Gastrocnemius medialis (tissue), 4 donors: Measurements from ENCODE around the gene RABEP2. TPM values are rescaled to one million over a fixed set of nuclear protein-coding genes. Genes with fewer than 3 reads are reported as not detected.
"Not testable (repeated sequence)": the region's sequence is repeated elsewhere in the genome, so short reads cannot be mapped to it uniquely, and the experiment has no call there.

ENCODE experiments used
- ATAC-seq, 2 donors: fragments of 150-250 bp; one replicate each; pipeline ENCODE4 v1.9.1; 2016
- DNase-seq, 2 donors: peaks; one replicate each; pipeline ENCODE4 v3.0.0-alpha.2; 2019
- H3K27ac ChIP-seq, 4 donors: fragments of 200-600 bp; sonication (generic); 1 replicate in 1 of 4; 2 replicates in 3 of 4; pipeline ENCODE4 v1.5.1; 2016 to 2018; ENCODE audit warnings: mild to moderate bottlenecking in 2 of 4, moderate library complexity in 1 of 4
- H3K27me3 ChIP-seq, 3 donors: fragments of 200-600 bp; sonication (generic) in 2 of 3; 1 replicate in 1 of 3; 2 replicates in 2 of 3; pipeline versions ENCODE4 v1.5.1 to v1.6.0; 2016 to 2019; ENCODE audit warnings: mild to moderate bottlenecking in 1 of 3, moderate library complexity in 1 of 3
- H3K36me3 ChIP-seq, 2 donors: fragments of 200-600 bp; sonication (generic) in 1 of 2; one replicate each; pipeline ENCODE4 v1.5.1; 2017 to 2018
- H3K4me1 ChIP-seq, 2 donors: fragments of 200-600 bp; sonication (generic) in 1 of 2; one replicate each; pipeline ENCODE4 v1.5.1; 2016 to 2017; ENCODE audit warnings: mild to moderate bottlenecking in 2 of 2
- H3K4me3 ChIP-seq, 4 donors: fragments of 200-600 bp; sonication (generic) in 3 of 4; 1 replicate in 1 of 4; 2 replicates in 3 of 4; pipeline ENCODE4 v1.5.1; 2016 to 2019; ENCODE audit warnings: mild to moderate bottlenecking in 2 of 4
- H3K9me3 ChIP-seq, 3 donors: fragments of 200-600 bp; sonication (generic) in 2 of 3; 1 replicate in 1 of 3; 2 replicates in 2 of 3; pipeline ENCODE4 v1.5.1; 2016 to 2019
- POLR2A ChIP-seq, 2 donors: fragments of 450-650 bp; IDR thresholded peaks; one replicate each; pipeline ENCODE4 v1.6.1; 2017; ENCODE audit warnings: antibody characterized with exemption in 2 of 2, mild to moderate bottlenecking in 2 of 2, moderate library complexity in 2 of 2
- in situ Hi-C, 4 donors: fragments of 200-750 bp; cut with MboI; loops; one replicate each; pipeline versions ENCODE4 v1.15.0 to v1.8.0; 2017; ENCODE audit warnings: low sequenced_read_pairs in 4 of 4
- intact Hi-C: fragments of 100-400 bp; cut with DNase I; formaldehyde crosslinking; loops from one replicate; pipeline ENCODE4 v1.15.1; 2023; ENCODE audit warnings: low total_unique reads
- total RNA-seq, 4 donors: library from RNA; depleted of rRNA; stranded (reverse); fragments of >200 nt; gene quantifications; one replicate each; pipeline versions ENCODE4 v1.1.0 to v1.2.3, GENCODE V29; 2016
- TF ChIP-seq, protein P1 (sequence below), 5 experiments: fragments of 450-650 bp in 3 of 5; fragments of 200-600 bp in 2 of 5; sonication (generic) in 2 of 5; IDR thresholded peaks in 4 of 5; conservative IDR thresholded peaks in 1 of 5; 1 replicate in 4 of 5; 2 replicates in 1 of 5; pipeline ENCODE4 v1.5.1; 2016 to 2019; ENCODE audit warnings: antibody characterized with exemption in 5 of 5, mild to moderate bottlenecking in 3 of 5, moderate library complexity in 3 of 5

The RABEP2 gene
- total RNA-seq, 4 donors from 2014 or later, result 2.9 to 13.9 (median 6.4) TPM

GRCh38 chr16:28874406-28874805, 50.6 kb downstream of the RABEP2 start:
- H3K27me3 ChIP-seq, result no peaks in the 10 kb centered on the region
- H3K36me3 ChIP-seq, result peaks cover 0 to 37% of the 10 kb centered on the region in 2 donors
- H3K27ac ChIP-seq, result peak overlapping the region; percentile 83 to 92 (median 90)
- H3K4me3 ChIP-seq, result no peak overlapping the region
- DNase-seq, result no peak
- in situ Hi-C loops (loop anchor here in 1 of 4 donors (10.0 kb wide), 1 partner anchor 70 kb away; no protein-coding TSS in a partner anchor), intact Hi-C loops (loop anchor here (10.0 kb wide), 1 partner anchor 340 kb away; the partner anchor contains the start of gene NUPR1)
- no peak for TF ChIP-seq POLR2A (IDR thresholded peaks at IDR 0.05)
- TF ChIP-seq, protein P1, sequence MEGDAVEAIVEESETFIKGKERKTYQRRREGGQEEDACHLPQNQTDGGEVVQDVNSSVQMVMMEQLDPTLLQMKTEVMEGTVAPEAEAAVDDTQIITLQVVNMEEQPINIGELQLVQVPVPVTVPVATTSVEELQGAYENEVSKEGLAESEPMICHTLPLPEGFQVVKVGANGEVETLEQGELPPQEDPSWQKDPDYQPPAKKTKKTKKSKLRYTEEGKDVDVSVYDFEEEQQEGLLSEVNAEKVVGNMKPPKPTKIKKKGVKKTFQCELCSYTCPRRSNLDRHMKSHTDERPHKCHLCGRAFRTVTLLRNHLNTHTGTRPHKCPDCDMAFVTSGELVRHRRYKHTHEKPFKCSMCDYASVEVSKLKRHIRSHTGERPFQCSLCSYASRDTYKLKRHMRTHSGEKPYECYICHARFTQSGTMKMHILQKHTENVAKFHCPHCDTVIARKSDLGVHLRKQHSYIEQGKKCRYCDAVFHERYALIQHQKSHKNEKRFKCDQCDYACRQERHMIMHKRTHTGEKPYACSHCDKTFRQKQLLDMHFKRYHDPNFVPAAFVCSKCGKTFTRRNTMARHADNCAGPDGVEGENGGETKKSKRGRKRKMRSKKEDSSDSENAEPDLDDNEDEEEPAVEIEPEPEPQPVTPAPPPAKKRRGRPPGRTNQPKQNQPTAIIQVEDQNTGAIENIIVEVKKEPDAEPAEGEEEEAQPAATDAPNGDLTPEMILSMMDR (IDR thresholded peaks at IDR 0.05 in 4 of 5, conservative IDR thresholded peaks at IDR 0.05 in 1 of 5), result no peak
- ATAC-seq, result no peak
- H3K9me3 ChIP-seq, result no peaks in the 10 kb centered on the region
- H3K4me1 ChIP-seq, result peaks cover 28 to 45% of the 10 kb centered on the region in 2 donors

- H3K9me3 ChIP-seq, result no peaks in the 10 kb centered on the region
- H3K4me1 ChIP-seq, result peaks cover 22 to 38% of the 10 kb centered on the region in 2 donors
- no peaks in the 10 kb centered on the region for H3K27me3 ChIP-seq
- H3K4me3 ChIP-seq, result no peak overlapping the region
- in situ Hi-C loops, result loop anchor here in 1 of 4 donors (10.0 kb wide), 1 partner anchor 71 kb away; no protein-coding TSS in a partner anchor
- intact Hi-C loops, result loop anchor here (10.0 kb wide), 1 partner anchor 339 kb away; the partner anchor contains the start of gene NUPR1
- TF ChIP-seq, protein P1 (IDR thresholded peaks at IDR 0.05 in 4 of 5, conservative IDR thresholded peaks at IDR 0.05 in 1 of 5), result peak; percentile 57 to 79 (median 73)
- no peak for TF ChIP-seq POLR2A (IDR thresholded peaks at IDR 0.05)
- DNase-seq, result no peak
- no peak for ATAC-seq
- H3K36me3 ChIP-seq, result peaks cover 0 to 44% of the 10 kb centered on the region in 2 donors
- H3K27ac ChIP-seq, result peak overlapping the region in 3 of 4 donors; percentile 61 to 90 (median 90)
Observed at GRCh38 chr16:28873543-28874201, 51.4 kb downstream of the RABEP2 start.

DNA sequence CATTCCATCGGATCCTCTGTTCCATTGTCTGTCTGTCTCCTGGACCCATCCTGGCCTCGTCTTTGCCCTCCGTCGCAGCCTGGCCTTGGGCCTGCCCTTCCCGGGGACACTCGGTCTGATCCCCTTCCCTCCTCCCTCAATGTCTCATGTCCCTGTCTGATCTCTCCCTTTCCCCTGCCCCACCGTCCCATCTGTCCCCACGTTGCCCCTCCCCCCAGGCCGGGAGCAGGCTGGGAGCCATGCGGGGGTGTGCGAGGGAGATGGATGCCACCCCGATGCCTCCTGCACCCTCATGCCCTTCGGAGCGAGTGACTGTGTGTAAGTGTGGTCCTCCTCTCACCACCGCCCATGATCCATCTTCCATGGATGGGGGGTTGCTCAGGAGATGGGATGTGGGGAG, 52.1 kb downstream of the RABEP2 start:
- no peak for TF ChIP-seq POLR2A (IDR thresholded peaks at IDR 0.05)
- TF ChIP-seq, protein P1 (IDR thresholded peaks at IDR 0.05 in 4 of 5, conservative IDR thresholded peaks at IDR 0.05 in 1 of 5), result no peak

DNA sequence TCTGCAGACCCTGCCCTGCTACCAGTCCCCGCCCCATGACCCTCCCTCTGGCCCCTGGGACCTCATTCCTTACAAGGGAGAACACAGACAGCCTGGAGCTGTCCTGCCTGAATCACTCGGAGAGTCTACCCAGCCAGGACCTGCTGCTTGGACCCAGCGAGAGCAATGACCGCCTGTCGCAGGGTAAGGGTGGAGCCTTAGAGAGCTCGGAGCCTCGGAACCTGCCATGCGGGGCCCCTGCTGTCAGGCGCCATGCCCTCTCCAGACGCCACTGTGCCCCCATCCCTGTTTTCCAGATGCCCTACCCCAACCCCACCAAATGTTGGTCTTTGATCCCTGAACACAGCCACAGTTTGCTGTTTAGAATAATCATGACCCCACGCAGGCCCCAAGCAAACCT, 55.8 kb downstream of the RABEP2 start:
- H3K9me3 ChIP-seq, result no peaks in the 10 kb centered on the region
- intact Hi-C loops, result no loop called here
- TF ChIP-seq, protein P1 (IDR thresholded peaks at IDR 0.05 in 4 of 5, conservative IDR thresholded peaks at IDR 0.05 in 1 of 5), result no peak
- TF ChIP-seq POLR2A (IDR thresholded peaks at IDR 0.05), result no peak
- peaks cover 0 to 66% of the 10 kb centered on the region in 2 donors for H3K36me3 ChIP-seq
- in situ Hi-C loops, result loop anchor here in 2 of 4 donors (10.0 kb wide), 1 partner anchor 76 kb away; no protein-coding TSS in a partner anchor
- H3K4me3 ChIP-seq, result no peak overlapping the region
- H3K4me1 ChIP-seq, result peaks cover 12 to 13% of the 10 kb centered on the region in 2 donors
- no peak overlapping the region for H3K27ac ChIP-seq
- no peaks in the 10 kb centered on the region for H3K27me3 ChIP-seq
- DNase-seq (no peak), ATAC-seq (no peak)

More for the DNA sequence above, 52.1 kb downstream of the RABEP2 start:
- Histone ChIP-seq H3K27me3 (no peaks in the 10 kb centered on the region), H3K36me3 (peaks cover 0 to 51% of the 10 kb centered on the region in 2 donors), H3K4me3 (no peak overlapping the region), H3K4me1 (peaks cover 18 to 31% of the 10 kb centered on the region in 2 donors), H3K9me3 (no peaks in the 10 kb centered on the region), H3K27ac (peak overlapping the region in 1 of 4 donors; percentile 90)
- no peak for ATAC-seq
- intact Hi-C loops (loop anchor here (10.0 kb wide), 1 partner anchor 338 kb away; the partner anchor contains the start of gene NUPR1), in situ Hi-C loops (loop anchor here in 1 of 4 donors (10.0 kb wide), 1 partner anchor 72 kb away; no protein-coding TSS in a partner anchor)
- no peak for DNase-seq

DNA sequence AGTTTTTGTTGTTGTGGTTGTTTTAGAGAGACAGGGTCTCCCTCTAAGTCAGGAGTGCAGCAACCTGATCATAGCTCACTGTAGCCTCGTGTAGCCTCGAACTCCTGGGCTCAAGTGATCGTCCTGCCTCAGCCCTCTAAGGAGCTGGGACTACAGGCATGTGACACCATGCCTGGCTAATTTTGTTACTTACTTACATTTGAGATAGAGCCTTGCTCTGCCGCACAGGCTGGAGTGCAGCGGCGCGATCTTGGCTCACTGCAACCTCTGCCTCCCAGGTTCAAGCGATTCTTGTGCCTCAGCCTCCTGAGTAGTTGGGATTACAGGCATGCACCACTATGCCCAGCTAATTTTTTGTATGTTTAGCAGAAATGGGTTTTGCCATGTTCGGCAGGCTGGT, 57.4 kb downstream of the RABEP2 start:
- Histone ChIP-seq H3K4me1 (peaks cover 13 to 15% of the 10 kb centered on the region in 2 donors), H3K36me3 (peaks cover 0 to 60% of the 10 kb centered on the region in 2 donors)
- ATAC-seq, H3K9me3 ChIP-seq, intact Hi-C loops, H3K4me3 ChIP-seq, H3K27ac ChIP-seq, DNase-seq, H3K27me3 ChIP-seq: not testable (repeated sequence)
- in situ Hi-C loops, result loop anchor here in 2 of 4 donors (10.0 kb wide), 1 partner anchor 77 kb away; no protein-coding TSS in a partner anchor
